GM21367 (cell line): ENCODE data around the gene SLC9A9.
A peak's percentile ranks its signal among the peaks of the same experiment; 100 is the strongest.
"Not testable (repeated sequence)": the region's sequence is repeated elsewhere in the genome, so short reads cannot be mapped to it uniquely, and the experiment has no call there.

Experiments
- ATAC-seq: cut with Tn5 transposase; IDR thresholded peaks from one replicate; pipeline ENCODE4 v1.9.1; 2021; ENCODE audit not compliant: unreplicated experiment

SLC9A9 gene

DNA sequence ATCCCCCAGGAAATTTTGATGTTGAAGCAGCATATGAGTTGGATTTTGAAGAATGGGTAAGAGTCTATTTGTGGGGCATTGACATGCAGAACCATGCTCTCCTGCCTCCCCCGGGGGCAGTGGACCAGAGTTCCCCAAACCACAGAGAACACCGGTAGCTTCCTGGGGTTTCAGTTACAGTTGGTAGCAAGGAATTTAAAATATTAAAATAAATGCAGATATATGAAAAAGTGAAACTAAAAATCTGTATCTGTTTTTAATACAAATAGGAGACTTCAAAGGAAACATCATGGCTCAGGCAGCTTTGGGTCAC lies 37.4 kb downstream of the SLC9A9 start:
- no peak for ATAC-seq

DNA sequence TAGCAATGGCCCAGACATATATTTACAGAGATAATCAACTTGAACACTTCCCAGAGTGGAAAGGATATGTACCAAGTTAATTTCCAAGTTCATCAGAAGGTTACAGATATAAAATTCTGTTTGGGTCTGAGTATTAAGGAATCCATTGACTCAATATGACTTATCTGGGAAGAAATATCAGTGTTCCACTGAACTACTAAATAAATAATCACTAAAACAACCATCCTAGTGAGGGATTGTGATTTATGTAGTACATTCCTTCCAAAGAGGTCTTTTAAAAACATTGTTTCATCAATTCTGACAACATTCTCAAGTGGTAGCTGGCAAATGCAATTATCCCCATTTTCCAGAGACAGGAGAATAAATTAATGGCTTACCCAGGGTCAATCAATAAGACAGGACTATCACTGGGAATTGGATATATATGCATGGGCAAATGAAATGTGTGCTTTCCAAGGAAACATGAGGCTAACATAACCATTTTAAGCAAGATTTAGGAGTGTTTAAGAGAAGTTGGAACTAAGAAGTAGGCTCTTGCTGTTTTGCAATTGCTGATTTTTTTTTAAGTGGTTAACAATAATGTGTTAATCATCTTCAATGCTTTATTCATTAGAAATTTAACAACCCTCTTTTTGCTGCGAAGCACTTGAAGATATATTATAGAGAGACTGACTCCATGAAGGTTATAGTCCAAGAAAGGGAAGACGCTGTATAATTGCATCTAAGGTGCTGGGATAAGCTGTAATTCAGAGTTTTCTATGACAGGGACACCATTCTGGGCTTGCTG lies 37.9 kb downstream of the SLC9A9 start:
- no peak for ATAC-seq

DNA sequence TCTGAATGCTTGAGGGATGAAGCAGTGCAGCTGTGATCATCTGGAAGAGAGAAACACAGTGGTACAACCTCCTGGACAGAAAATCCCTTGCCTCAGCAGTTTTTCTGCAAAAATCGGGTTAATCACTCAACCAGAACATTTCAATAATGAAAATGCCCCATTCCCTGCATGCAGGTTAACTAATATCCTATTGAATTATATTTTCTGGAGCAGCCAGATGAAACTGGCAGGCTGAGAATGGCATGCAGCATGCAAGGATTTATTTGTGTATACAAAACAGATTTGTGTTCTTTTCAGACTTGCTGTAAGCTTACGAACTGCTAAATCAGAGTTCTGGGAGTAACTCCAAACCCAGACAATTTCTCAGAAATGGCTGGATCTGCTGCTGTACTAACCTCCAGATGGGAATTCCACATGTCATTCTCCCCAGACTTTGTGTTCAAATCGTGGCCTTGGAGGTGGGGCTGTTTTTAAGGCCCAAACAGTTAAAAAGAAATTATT lies 39.1 kb downstream of the SLC9A9 start:
- ATAC-seq, result no peak

- no peak for ATAC-seq
Measured at GRCh38 chr3:143808030-143808429, 40.2 kb downstream of the SLC9A9 start.

DNA sequence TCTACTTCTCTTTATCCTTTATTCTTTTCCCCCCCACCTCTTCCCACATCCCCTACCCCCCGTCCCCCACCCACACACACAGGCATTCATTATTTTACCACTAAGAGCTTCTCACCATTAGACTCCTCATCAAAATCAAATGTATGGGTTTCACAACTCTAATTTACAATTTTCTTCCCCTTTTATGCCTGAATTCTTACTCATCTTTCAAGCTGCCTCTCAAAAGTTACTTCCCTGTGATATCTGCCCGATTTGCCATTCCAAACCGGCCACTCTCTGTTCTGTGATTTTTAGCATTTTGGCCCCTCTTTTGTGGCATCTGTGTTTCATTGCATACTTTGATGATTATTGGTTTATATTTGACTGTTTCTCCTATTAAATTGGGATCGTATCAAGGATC lies 42.2 kb downstream of the SLC9A9 start:
- ATAC-seq, result no peak

DNA sequence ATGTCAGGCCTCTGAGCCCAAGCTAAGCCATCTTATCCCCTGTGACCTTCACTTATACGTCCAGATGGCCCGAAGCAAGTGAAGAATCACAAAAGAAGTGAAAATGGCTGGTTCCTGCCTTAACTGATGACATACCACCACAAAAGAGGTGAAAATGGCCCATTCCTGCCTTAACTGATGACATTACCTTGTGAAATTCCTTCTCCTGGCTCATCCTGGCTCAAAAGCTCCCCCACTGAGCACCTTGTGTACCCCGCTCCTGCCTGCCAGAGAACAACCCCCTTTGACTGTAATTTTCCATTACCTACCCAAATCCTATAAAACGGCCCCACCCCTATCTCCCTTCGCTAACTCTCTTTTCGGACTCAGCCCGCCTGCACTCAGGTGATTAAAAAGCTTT lies 42.8 kb downstream of the SLC9A9 start:
- not testable (repeated sequence) for ATAC-seq

DNA sequence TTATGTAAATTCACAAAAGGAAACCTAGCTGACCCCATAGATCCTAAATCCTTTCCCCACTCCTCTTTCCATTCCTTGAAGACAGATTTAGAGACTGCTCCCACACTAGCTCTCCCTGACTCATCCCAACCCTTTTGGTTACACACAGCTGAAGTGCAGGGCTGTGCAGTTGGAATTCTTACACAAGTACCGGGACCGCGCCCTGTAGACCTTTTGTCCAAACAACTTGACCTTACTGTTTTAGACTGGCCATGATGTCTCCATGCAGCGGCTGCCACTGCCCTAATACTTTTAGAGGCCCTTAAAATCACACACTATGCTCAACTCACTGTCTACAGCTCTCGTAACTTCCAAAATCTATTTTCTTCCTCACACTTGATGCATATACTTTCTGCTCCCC lies 47.2 kb downstream of the SLC9A9 start:
- ATAC-seq, result not testable (repeated sequence)

DNA sequence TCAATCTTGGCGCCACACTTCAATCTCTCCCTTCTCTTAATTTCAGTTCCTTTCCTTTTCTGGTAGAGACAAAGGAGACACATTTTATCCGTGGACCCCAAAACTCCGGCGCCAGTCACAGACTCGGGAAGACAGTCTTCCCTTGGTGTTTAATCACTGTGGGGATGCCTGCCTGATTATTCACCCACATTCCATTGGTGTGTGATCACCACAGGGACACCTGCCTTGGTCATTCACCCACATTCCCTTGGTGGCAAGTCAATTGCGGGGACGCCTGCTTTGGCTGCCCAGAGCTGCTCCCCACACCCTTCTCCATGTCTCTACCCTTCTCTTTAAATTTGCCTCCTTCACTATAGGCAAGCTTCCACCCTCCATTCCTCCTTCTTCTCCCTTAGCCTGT lies 50.1 kb downstream of the SLC9A9 start:
- not testable (repeated sequence) for ATAC-seq

DNA sequence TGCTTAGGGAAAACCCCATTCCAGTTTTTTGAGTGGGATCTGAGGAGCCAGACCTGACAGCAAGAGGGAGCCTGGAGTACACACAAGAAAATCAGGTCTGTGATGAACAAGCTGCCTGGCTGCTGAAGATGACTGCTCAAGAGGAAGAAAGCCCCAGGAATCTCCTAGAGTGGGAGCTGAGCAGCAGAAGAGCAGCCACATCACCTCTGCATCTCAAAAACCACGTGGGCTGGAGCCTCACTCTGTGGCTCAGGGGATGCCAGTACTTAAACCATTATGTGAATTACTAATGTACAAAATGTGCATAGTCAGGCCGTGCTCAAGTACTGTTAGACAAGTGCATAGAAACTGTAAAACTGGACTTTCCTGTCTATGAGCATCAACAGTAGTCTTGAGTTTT lies 52.4 kb downstream of the SLC9A9 start:
- ATAC-seq, result no peak

- no peak for ATAC-seq
Measured at GRCh38 chr3:143794793-143795462, 53.3 kb downstream of the SLC9A9 start.

GRCh38 chr3:143793971-143794370 lies 54.3 kb downstream of the SLC9A9 start:
- ATAC-seq, result no peak

- no peak for ATAC-seq
Measured at GRCh38 chr3:143791386-143791785, 56.9 kb downstream of the SLC9A9 start.

DNA sequence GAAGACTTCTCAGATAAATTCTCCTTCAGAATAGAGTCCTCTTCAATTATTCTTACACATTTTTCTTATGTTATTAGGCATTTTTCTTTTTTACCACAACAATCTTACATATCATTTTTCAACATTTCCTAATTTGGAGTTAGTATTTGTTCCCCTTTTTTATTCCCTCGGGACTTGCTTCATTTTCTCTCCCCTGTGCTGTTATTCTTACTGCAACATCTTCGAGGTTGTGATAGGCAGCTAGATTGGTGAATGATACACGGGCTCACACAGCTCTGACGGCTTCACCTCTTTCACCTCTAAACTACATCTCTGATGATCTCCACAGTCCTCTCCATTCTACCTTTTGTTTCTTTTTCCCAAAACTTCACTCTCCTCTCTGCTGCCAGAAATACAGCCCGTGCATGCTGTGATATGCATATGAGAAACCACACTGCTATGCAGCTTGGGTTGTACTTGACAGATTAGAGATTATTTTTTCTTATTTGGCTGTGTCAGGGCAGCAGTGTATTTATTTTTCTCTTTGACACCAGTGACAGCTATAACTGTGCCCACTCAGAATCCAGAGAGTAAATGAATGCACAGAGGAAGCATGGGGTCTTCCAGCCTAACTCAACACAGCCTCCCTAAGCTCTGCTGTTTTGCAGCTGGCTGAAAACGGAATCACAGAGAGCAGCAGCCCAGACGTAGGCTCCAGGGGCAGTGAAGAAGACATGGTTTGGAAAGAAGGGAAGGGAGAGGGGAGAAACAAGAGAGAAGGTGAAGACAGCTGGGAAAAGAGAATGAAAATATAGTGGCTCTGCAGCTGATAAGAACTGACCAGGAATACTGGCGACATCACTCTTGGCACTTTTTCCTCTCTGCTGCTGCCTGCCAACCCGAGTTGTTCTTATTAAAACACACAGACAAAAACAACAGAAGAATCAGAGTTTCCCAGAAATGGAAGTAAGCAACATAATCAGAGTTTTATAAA lies 61.8 kb downstream of the SLC9A9 start:
- ATAC-seq, result no peak

DNA sequence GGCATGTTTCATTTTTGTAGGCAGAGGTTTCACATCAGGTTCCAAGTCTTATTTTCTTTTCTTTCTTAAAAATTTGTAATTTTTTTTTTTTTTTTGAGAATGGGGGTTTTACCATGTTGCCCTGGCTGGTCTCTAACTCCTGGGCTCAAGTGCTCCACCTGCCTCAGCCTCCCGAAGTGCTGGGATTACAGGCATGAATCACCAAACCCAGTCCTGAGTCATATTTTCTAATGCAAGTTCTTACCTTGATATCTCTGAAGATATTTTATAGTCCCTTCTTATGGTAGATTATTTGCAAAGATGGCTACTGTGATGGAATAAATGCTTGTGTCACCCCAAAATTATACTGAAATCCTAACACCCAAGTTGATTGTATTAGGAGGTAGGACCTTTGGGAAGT lies 63.8 kb downstream of the SLC9A9 start:
- no peak for ATAC-seq

- ATAC-seq, result no peak
Measured at GRCh38 chr3:143783851-143784370, 64.4 kb downstream of the SLC9A9 start.

- ATAC-seq, result peak; percentile 92
Measured at GRCh38 chr3:143775459-143775858, 72.8 kb downstream of the SLC9A9 start.

DNA sequence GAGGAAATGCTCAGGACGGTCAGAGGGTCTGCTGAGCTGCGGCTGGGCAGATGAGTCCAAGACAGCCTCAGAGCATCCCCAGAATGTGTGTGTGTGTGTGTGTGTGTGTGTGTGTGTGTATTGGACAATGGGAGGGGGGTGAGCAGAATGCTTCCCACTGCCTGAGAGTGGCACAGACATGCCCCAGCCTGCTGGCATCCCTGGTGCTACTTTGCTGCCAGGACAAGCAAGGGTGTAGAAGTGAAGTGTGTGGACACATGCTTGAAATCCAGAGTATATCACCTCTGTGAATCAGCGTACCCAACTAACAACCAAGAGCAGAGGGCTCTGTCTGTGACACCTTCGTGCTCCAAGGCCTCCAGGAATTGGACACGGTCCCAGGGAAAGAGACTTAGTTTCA lies 76.3 kb downstream of the SLC9A9 start:
- ATAC-seq, result no peak

DNA sequence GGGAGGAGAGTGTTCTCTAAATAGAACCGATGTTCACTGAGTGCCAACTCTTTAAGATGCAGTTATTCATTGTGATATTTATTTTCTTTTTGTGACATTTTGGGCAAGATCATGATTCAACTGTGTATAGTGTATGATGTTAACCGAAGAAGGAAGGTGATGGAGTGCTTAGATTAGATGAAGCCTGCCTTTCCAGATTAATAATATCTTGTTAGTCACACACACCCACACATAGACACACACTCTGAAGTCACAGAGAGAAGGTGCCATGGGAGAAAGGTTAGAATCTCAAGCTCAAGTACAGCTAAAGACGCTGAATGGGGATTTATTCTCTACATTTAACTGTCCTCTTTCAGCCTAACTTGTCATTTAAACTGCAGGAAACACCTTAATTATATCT lies 77.0 kb downstream of the SLC9A9 start:
- ATAC-seq, result no peak

GRCh38 chr3:143770391-143770790 lies 77.9 kb downstream of the SLC9A9 start:
- no peak for ATAC-seq

DNA sequence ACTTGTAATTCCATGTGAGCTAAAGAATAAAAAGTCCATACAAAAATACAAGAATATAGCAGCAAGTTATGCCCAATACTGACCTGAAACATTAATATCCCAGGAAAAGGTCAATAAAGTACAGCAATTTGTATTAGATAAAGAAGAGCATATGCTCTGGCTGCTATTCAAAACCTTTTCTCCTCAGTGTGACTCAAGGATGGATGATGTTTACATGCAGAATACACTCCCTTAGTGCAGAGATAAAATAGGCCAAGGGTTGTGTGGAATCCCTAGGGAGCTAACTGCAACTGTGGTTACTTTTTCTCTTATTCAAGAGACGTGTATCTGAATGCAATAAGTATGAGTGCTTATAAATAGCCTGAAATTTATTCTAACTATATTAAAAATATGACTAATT lies 78.7 kb downstream of the SLC9A9 start:
- ATAC-seq, result no peak

DNA sequence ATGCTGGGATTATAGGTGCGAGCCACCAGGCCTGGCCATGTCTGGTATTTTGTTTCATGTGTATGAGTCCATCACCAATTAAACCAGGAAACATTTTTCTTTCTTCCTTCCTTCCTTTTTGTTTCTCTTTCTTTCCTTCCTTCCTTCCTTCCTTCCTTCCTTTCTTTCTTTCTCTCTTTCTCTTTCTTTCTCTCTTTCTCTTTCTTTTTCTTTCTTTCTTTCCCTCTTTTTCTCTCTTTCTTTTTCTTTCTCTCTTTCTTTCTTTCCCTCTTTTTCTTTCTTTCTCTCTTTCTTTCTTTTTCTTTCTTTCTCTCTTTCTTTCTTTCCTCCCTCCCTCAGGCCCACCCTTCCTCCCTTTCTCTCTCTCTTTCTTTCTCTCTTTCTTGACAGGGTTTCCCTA lies 83.4 kb downstream of the SLC9A9 start:
- ATAC-seq, result no peak
